HEK293 (cell line): ENCODE measurements around the gene SFXN3.
A peak's percentile ranks its signal among the peaks of the same experiment; 100 is the strongest.

Experiments
- BCL11B ChIP-seq: fragments of 450-650 bp; formaldehyde crosslinking; IDR thresholded peaks from 2 replicates; pipeline ENCODE4 v1.5.1; 2016; ENCODE audit warnings: low read depth, missing biosample characterization, missing genetic modification characterization
- HOXC10 ChIP-seq: sonication (generic); formaldehyde crosslinking; IDR thresholded peaks from 2 replicates; pipeline ENCODE4 v1.8.1; 2023; ENCODE audit warnings: mild to moderate bottlenecking, missing genetic modification reagents
- KLF10 ChIP-seq: fragments of 450-650 bp; IDR thresholded peaks from 2 replicates; pipeline ENCODE4 v1.5.1; 2018; ENCODE audit warnings: missing biosample characterization, mild to moderate bottlenecking, missing genetic modification characterization
- TCF7L2 ChIP-seq: IDR thresholded peaks from 2 replicates; pipeline ENCODE4 v1.6.1; 2011; ENCODE audit warnings: low read depth, mild to moderate bottlenecking, inconsistent platforms, low read length, moderate library complexity, borderline replicate concordance
- ZNF202 ChIP-seq: fragments of 450-650 bp; formaldehyde crosslinking; IDR thresholded peaks from 2 replicates; pipeline ENCODE4 v1.5.1; 2016; ENCODE audit warnings: missing biosample characterization, missing genetic modification characterization, borderline replicate concordance
- ZNF223 ChIP-seq: fragments of 450-650 bp; formaldehyde crosslinking; IDR thresholded peaks from 2 replicates; pipeline ENCODE4 v1.5.1; 2016; ENCODE audit warnings: missing biosample characterization, missing genetic modification characterization
- ZNF311 ChIP-seq: fragments of 450-650 bp; formaldehyde crosslinking; IDR thresholded peaks from 2 replicates; pipeline ENCODE4 v1.5.1; 2017; ENCODE audit warnings: missing biosample characterization, missing genetic modification characterization, borderline replicate concordance
- ZNF404 ChIP-seq: fragments of 450-650 bp; formaldehyde crosslinking; IDR thresholded peaks from 2 replicates; pipeline ENCODE4 v1.5.1; 2017; ENCODE audit warnings: missing biosample characterization, missing genetic modification characterization
- ZNF433 ChIP-seq: fragments of 450-650 bp; formaldehyde crosslinking; IDR thresholded peaks from 2 replicates; pipeline ENCODE4 v1.5.1; 2016; ENCODE audit warnings: missing biosample characterization, missing genetic modification characterization, low read depth
- ZNF501 ChIP-seq: fragments of 450-650 bp; formaldehyde crosslinking; IDR thresholded peaks from 2 replicates; pipeline ENCODE4 v1.5.1; 2016; ENCODE audit warnings: missing biosample characterization, missing genetic modification characterization
- ZNF514 ChIP-seq: fragments of 450-650 bp; formaldehyde crosslinking; IDR thresholded peaks from 2 replicates; pipeline ENCODE4 v1.5.1; 2016; ENCODE audit warnings: missing biosample characterization, missing genetic modification characterization
- ZNF529 ChIP-seq: fragments of 450-650 bp; formaldehyde crosslinking; IDR thresholded peaks from 2 replicates; pipeline ENCODE4 v1.5.1; 2017; ENCODE audit warnings: missing genetic modification characterization, missing biosample characterization; ENCODE audit not compliant: insufficient replicate concordance
- ZNF558 ChIP-seq: fragments of 450-650 bp; formaldehyde crosslinking; IDR thresholded peaks from 2 replicates; pipeline ENCODE4 v1.5.1; 2016; ENCODE audit warnings: missing biosample characterization, missing genetic modification characterization
- ZNF561 ChIP-seq: fragments of 450-650 bp; IDR thresholded peaks from 2 replicates; pipeline ENCODE4 v1.5.1; 2018; ENCODE audit warnings: missing biosample characterization, missing genetic modification characterization, borderline replicate concordance
- ZNF623 ChIP-seq: fragments of 450-650 bp; formaldehyde crosslinking; IDR thresholded peaks from 2 replicates; pipeline ENCODE4 v1.5.1; 2016; ENCODE audit warnings: missing biosample characterization, missing genetic modification characterization
- ZNF707 ChIP-seq: fragments of 450-650 bp; formaldehyde crosslinking; IDR thresholded peaks from 2 replicates; pipeline ENCODE4 v1.5.1; 2016; ENCODE audit warnings: missing biosample characterization, missing genetic modification characterization
- ZNF768 ChIP-seq: fragments of 450-650 bp; formaldehyde crosslinking; IDR thresholded peaks from 2 replicates; pipeline ENCODE4 v1.5.1; 2018; ENCODE audit warnings: missing biosample characterization, mild to moderate bottlenecking, missing genetic modification characterization
- ZNF837 ChIP-seq: fragments of 450-650 bp; formaldehyde crosslinking; IDR thresholded peaks from 2 replicates; pipeline ENCODE4 v1.5.1; 2016; ENCODE audit warnings: missing biosample characterization, missing genetic modification characterization
- ZNF843 ChIP-seq: fragments of 450-650 bp; formaldehyde crosslinking; IDR thresholded peaks from 2 replicates; pipeline ENCODE4 v1.5.1; 2016; ENCODE audit warnings: missing biosample characterization, missing genetic modification characterization
- TF ChIP-seq, protein P1 (sequence below): fragments of 450-650 bp; formaldehyde crosslinking; IDR thresholded peaks from 2 replicates; pipeline ENCODE4 v1.5.1; 2016; ENCODE audit warnings: missing biosample characterization, missing genetic modification characterization
- TF ChIP-seq, protein P2 (sequence below): fragments of 450-650 bp; formaldehyde crosslinking; IDR thresholded peaks from 2 replicates; pipeline ENCODE4; 2016; ENCODE audit warnings: missing biosample characterization, missing genetic modification characterization
- TF ChIP-seq, protein P3 (sequence below): fragments of 450-650 bp; formaldehyde crosslinking; IDR thresholded peaks from 2 replicates; pipeline ENCODE4 v1.5.1; 2017; ENCODE audit warnings: missing biosample characterization, missing genetic modification characterization
- TF ChIP-seq, protein P4 (sequence below): fragments of 450-650 bp; formaldehyde crosslinking; conservative IDR thresholded peaks from 2 replicates; pipeline ENCODE4 v1.5.1; 2016; ENCODE audit warnings: low read depth, missing biosample characterization, missing genetic modification characterization
- TF ChIP-seq, protein P5 (sequence below): fragments of 450-650 bp; formaldehyde crosslinking; IDR thresholded peaks from 2 replicates; pipeline ENCODE4 v1.5.1; 2016; ENCODE audit warnings: missing biosample characterization, missing genetic modification characterization
- TF ChIP-seq, protein P6 (sequence below): fragments of 450-650 bp; formaldehyde crosslinking; optimal IDR thresholded peaks from 2 replicates; pipeline ENCODE3; 2016; ENCODE audit warnings: missing biosample characterization, mild to moderate bottlenecking, missing genetic modification characterization

The SFXN3 gene

DNA sequence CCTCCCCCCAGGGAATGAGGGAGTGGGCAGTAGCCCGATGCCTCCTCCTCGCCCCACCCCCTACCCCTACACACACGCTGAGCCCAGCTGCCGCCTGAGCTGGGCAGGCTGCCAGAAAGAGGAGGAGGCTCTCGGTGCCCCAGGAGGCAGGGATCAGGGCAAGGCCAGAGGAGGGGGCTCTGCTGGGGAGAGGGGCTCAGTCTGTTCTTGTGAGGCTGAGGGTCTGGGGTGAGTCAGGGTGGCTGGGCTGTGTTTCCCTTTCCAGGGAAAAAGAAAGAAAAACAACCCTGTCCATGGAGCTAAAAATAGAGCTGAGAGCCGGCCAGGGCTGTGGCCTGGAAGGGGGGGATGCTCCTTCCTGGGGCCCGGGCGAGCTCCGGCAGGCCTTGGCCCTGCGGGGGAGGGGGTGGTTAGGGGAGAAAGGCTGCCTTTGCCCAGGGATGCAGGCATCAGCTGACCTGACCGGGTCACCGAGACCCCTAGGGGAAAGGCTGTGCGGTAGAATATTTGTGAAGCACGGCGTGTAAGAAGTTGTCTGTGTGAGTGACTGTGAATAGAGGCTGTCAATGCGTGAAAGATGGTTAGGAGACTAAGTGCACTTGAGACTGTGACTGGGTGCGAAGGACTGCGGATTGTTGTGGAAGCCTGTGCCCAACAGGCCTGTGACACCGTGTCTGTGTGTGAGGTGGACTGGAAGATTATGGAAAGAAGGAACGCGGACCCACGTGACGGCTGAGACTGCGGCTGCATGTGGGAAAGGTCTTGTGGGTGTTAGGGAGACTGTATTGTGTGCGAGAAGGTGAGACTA, 32.6 kb upstream of the SFXN3 start (continued):
- TF ChIP-seq, protein P1, sequence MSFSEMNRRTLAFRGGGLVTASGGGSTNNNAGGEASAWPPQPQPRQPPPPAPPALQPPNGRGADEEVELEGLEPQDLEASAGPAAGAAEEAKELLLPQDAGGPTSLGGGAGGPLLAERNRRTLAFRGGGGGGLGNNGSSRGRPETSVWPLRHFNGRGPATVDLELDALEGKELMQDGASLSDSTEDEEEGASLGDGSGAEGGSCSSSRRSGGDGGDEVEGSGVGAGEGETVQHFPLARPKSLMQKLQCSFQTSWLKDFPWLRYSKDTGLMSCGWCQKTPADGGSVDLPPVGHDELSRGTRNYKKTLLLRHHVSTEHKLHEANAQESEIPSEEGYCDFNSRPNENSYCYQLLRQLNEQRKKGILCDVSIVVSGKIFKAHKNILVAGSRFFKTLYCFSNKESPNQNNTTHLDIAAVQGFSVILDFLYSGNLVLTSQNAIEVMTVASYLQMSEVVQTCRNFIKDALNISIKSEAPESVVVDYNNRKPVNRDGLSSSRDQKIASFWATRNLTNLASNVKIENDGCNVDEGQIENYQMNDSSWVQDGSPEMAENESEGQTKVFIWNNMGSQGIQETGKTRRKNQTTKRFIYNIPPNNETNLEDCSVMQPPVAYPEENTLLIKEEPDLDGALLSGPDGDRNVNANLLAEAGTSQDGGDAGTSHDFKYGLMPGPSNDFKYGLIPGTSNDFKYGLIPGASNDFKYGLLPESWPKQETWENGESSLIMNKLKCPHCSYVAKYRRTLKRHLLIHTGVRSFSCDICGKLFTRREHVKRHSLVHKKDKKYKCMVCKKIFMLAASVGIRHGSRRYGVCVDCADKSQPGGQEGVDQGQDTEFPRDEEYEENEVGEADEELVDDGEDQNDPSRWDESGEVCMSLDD (tag by site-specific recombination) = no peak
- TF ChIP-seq ZNF707 (no peak), ZNF529 (tag by site-specific recombination) (no peak), ZNF433 (no peak), HOXC10 (no peak), ZNF843 (tag by site-specific recombination) (peak; percentile 10; the same call in 1 of the 2 replicates), ZNF837 (tag by site-specific recombination) (no peak), ZNF768 (tag by site-specific recombination) (no peak), ZNF501 (tag by site-specific recombination) (no peak), ZNF514 (no peak), ZNF311 (no peak), ZNF404 (tag by site-specific recombination) (no peak), ZNF558 (tag by site-specific recombination) (no peak), ZNF223 (no peak), ZNF623 (tag by site-specific recombination) (no peak), BCL11B (tag by site-specific recombination) (peak; percentile 12; the same call in 1 of the 2 replicates), ZNF561 (tag by site-specific recombination) (0 out of 2 replicates have a peak, but pooled peaks have one; percentile 17), TCF7L2 (no peak), ZNF202 (tag by site-specific recombination) (no peak), KLF10 (peak; percentile 84)
- TF ChIP-seq, protein P2, sequence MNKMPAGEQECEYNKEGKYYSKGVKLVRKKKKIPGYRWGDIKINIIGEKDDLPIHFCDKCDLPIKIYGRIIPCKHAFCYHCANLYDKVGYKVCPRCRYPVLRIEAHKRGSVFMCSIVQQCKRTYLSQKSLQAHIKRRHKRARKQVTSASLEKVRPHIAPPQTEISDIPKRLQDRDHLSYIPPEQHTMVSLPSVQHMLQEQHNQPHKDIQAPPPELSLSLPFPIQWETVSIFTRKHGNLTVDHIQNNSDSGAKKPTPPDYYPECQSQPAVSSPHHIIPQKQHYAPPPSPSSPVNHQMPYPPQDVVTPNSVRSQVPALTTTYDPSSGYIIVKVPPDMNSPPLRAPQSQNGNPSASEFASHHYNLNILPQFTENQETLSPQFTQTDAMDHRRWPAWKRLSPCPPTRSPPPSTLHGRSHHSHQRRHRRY (tag by site-specific recombination) = no peak
- TF ChIP-seq, protein P3, sequence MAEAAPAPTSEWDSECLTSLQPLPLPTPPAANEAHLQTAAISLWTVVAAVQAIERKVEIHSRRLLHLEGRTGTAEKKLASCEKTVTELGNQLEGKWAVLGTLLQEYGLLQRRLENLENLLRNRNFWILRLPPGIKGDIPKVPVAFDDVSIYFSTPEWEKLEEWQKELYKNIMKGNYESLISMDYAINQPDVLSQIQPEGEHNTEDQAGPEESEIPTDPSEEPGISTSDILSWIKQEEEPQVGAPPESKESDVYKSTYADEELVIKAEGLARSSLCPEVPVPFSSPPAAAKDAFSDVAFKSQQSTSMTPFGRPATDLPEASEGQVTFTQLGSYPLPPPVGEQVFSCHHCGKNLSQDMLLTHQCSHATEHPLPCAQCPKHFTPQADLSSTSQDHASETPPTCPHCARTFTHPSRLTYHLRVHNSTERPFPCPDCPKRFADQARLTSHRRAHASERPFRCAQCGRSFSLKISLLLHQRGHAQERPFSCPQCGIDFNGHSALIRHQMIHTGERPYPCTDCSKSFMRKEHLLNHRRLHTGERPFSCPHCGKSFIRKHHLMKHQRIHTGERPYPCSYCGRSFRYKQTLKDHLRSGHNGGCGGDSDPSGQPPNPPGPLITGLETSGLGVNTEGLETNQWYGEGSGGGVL = peak; percentile 95
- TF ChIP-seq, protein P4, sequence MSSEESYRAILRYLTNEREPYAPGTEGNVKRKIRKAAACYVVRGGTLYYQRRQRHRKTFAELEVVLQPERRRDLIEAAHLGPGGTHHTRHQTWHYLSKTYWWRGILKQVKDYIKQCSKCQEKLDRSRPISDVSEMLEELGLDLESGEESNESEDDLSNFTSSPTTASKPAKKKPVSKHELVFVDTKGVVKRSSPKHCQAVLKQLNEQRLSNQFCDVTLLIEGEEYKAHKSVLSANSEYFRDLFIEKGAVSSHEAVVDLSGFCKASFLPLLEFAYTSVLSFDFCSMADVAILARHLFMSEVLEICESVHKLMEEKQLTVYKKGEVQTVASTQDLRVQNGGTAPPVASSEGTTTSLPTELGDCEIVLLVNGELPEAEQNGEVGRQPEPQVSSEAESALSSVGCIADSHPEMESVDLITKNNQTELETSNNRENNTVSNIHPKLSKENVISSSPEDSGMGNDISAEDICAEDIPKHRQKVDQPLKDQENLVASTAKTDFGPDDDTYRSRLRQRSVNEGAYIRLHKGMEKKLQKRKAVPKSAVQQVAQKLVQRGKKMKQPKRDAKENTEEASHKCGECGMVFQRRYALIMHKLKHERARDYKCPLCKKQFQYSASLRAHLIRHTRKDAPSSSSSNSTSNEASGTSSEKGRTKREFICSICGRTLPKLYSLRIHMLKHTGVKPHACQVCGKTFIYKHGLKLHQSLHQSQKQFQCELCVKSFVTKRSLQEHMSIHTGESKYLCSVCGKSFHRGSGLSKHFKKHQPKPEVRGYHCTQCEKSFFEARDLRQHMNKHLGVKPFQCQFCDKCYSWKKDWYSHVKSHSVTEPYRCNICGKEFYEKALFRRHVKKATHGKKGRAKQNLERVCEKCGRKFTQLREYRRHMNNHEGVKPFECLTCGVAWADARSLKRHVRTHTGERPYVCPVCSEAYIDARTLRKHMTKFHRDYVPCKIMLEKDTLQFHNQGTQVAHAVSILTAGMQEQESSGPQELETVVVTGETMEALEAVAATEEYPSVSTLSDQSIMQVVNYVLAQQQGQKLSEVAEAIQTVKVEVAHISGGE (tag by site-specific recombination) = no peak
- TF ChIP-seq, protein P5, sequence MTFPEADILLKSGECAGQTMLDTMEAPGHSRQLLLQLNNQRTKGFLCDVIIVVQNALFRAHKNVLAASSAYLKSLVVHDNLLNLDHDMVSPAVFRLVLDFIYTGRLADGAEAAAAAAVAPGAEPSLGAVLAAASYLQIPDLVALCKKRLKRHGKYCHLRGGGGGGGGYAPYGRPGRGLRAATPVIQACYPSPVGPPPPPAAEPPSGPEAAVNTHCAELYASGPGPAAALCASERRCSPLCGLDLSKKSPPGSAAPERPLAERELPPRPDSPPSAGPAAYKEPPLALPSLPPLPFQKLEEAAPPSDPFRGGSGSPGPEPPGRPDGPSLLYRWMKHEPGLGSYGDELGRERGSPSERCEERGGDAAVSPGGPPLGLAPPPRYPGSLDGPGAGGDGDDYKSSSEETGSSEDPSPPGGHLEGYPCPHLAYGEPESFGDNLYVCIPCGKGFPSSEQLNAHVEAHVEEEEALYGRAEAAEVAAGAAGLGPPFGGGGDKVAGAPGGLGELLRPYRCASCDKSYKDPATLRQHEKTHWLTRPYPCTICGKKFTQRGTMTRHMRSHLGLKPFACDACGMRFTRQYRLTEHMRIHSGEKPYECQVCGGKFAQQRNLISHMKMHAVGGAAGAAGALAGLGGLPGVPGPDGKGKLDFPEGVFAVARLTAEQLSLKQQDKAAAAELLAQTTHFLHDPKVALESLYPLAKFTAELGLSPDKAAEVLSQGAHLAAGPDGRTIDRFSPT (tag by site-specific recombination) = peak; percentile 77; the same call in 1 of the 2 replicates
- TF ChIP-seq, protein P6, sequence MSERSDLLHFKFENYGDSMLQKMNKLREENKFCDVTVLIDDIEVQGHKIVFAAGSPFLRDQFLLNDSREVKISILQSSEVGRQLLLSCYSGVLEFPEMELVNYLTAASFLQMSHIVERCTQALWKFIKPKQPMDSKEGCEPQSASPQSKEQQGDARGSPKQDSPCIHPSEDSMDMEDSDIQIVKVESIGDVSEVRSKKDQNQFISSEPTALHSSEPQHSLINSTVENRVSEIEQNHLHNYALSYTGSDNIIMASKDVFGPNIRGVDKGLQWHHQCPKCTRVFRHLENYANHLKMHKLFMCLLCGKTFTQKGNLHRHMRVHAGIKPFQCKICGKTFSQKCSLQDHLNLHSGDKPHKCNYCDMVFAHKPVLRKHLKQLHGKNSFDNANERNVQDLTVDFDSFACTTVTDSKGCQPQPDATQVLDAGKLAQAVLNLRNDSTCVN (tag by site-specific recombination) = no peak
